Ascending aorta (tissue), 2 donors: ENCODE measurements around the gene HLA-DQA1. TPM values are rescaled to one million over a fixed set of nuclear protein-coding genes. Genes with fewer than 3 reads are reported as not detected.

Experiments used
- DNase-seq, 2 donors: peaks; one replicate each; pipeline ENCODE4 v3.0.0-alpha.2; 2019; ENCODE audit warnings: low spot score in 2 of 2
- H3K27ac ChIP-seq, 2 donors: fragments of 200-600 bp; sonication (generic); one replicate each; pipeline ENCODE4 v1.5.1; 2016 to 2017; ENCODE audit warnings: mild to moderate bottlenecking in 1 of 2
- H3K27me3 ChIP-seq: fragments of 200-600 bp; sonication (generic); one replicate; pipeline ENCODE4 v1.5.1; 2017
- H3K36me3 ChIP-seq, 2 donors: fragments of 200-600 bp; sonication (generic); one replicate each; pipeline ENCODE4 v1.5.1; 2016
- H3K4me1 ChIP-seq, 2 donors: fragments of 200-600 bp; sonication (generic); one replicate each; pipeline ENCODE4 v1.5.1; 2016 to 2017; ENCODE audit warnings: mild to moderate bottlenecking in 1 of 2
- H3K4me3 ChIP-seq, 2 donors: fragments of 200-600 bp; sonication (generic); one replicate each; pipeline ENCODE4 v1.5.1; 2016 to 2017; ENCODE audit warnings: mild to moderate bottlenecking in 1 of 2
- H3K9me3 ChIP-seq, 2 donors: fragments of 200-600 bp; sonication (generic); one replicate each; pipeline ENCODE4 v1.5.1; 2016
- intact Hi-C: fragments of 100-400 bp; cut with DNase I; formaldehyde crosslinking; loops from one replicate; pipeline ENCODE4 v1.15.1; 2023
- total RNA-seq: library from RNA; depleted of rRNA; stranded (reverse); fragments of >200 nt; gene quantifications from one replicate; pipeline ENCODE4 v1.1.0, GENCODE V29; 2016
- TF ChIP-seq, protein P1 (sequence below), 3 experiments: fragments of 200-600 bp in 2 of 3; fragments of 450-650 bp in 1 of 3; sonication (generic) in 2 of 3; IDR thresholded peaks; one replicate each; pipeline ENCODE4 v1.5.1; 2016 to 2019; ENCODE audit warnings: antibody characterized with exemption in 3 of 3, mild to moderate bottlenecking in 1 of 3, moderate library complexity in 1 of 3

The HLA-DQA1 gene
- total RNA-seq, 1 donor from 2014 or later, result 2.0 TPM

DNA sequence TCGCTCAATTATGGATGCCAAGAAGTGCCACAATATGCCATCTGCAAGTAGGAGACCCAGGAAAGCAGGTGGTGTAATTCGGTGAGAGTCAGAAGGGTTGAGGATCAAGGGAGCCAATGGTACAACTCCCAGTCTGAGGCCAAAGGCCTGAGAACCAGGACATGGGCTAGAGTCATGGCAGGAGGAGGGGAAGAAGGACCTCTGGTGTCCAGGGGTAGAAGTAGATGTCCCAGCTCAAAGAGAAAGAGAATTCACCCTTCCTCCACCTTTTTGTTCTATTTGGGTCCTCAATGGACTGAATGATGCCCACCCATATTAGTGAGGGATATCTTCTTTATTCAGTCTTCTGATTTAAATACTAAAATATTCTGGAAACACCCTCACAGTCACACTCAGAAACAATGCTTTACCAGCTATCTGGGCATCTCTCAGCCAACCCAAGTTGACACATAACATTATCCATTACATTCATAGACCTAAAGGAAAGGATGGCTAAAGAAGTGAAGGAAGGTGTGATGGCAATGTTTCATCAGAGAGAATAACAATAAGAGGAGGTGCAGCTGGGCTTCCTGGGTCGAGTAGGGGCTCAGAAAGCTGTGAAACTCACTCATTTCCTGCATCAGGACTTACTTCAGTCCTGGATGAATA lies 21.2 kb upstream of the HLA-DQA1 start:
- intact Hi-C loops, result no loop called here

GRCh38 chr6:32617751-32618150 lies 19.5 kb upstream of the HLA-DQA1 start:
- Histone ChIP-seq H3K9me3 (peaks cover 0 to 7% of the 10 kb centered on the region in 2 donors), H3K4me3 (no peak overlapping the region), H3K27ac (no peak overlapping the region), H3K27me3 (no peaks in the 10 kb centered on the region), H3K4me1 (no peaks in the 10 kb centered on the region), H3K36me3 (no peaks in the 10 kb centered on the region)
- DNase-seq, result no peak
- TF ChIP-seq, protein P1, sequence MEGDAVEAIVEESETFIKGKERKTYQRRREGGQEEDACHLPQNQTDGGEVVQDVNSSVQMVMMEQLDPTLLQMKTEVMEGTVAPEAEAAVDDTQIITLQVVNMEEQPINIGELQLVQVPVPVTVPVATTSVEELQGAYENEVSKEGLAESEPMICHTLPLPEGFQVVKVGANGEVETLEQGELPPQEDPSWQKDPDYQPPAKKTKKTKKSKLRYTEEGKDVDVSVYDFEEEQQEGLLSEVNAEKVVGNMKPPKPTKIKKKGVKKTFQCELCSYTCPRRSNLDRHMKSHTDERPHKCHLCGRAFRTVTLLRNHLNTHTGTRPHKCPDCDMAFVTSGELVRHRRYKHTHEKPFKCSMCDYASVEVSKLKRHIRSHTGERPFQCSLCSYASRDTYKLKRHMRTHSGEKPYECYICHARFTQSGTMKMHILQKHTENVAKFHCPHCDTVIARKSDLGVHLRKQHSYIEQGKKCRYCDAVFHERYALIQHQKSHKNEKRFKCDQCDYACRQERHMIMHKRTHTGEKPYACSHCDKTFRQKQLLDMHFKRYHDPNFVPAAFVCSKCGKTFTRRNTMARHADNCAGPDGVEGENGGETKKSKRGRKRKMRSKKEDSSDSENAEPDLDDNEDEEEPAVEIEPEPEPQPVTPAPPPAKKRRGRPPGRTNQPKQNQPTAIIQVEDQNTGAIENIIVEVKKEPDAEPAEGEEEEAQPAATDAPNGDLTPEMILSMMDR (IDR thresholded peaks at IDR 0.05), result no peak
- intact Hi-C loops, result no loop called here

More for the DNA sequence above, 21.2 kb upstream of the HLA-DQA1 start:
- Histone ChIP-seq H3K36me3 (no peaks in the 10 kb centered on the region), H3K4me1 (no peaks in the 10 kb centered on the region), H3K9me3 (peaks cover 0 to 7% of the 10 kb centered on the region in 2 donors), H3K4me3 (no peak overlapping the region), H3K27ac (no peak overlapping the region), H3K27me3 (no peaks in the 10 kb centered on the region)
- no peak for DNase-seq
- TF ChIP-seq, protein P1 (IDR thresholded peaks at IDR 0.05), result no peak

- DNase-seq, result no peak
- H3K27me3 ChIP-seq, result no peaks in the 10 kb centered on the region
- peaks cover 0 to 7% of the 10 kb centered on the region in 2 donors for H3K9me3 ChIP-seq
- intact Hi-C loops, result no loop called here
- H3K4me1 ChIP-seq, result no peaks in the 10 kb centered on the region
- no peaks in the 10 kb centered on the region for H3K36me3 ChIP-seq
- H3K4me3 ChIP-seq, result no peak overlapping the region
- H3K27ac ChIP-seq, result no peak overlapping the region
- TF ChIP-seq, protein P1 (IDR thresholded peaks at IDR 0.05), result no peak
Observed at GRCh38 chr6:32621372-32621771, 15.8 kb upstream of the HLA-DQA1 start.

GRCh38 chr6:32622545-32623401 lies 14.4 kb upstream of the HLA-DQA1 start:
- peaks cover 0 to 7% of the 10 kb centered on the region in 2 donors for H3K9me3 ChIP-seq
- no peaks in the 10 kb centered on the region for H3K36me3 ChIP-seq
- H3K4me3 ChIP-seq, result no peak overlapping the region
- no peak overlapping the region for H3K27ac ChIP-seq
- intact Hi-C loops, result no loop called here
- no peak for DNase-seq
- no peaks in the 10 kb centered on the region for H3K27me3 ChIP-seq
- TF ChIP-seq, protein P1 (IDR thresholded peaks at IDR 0.05), result no peak
- no peaks in the 10 kb centered on the region for H3K4me1 ChIP-seq

DNA sequence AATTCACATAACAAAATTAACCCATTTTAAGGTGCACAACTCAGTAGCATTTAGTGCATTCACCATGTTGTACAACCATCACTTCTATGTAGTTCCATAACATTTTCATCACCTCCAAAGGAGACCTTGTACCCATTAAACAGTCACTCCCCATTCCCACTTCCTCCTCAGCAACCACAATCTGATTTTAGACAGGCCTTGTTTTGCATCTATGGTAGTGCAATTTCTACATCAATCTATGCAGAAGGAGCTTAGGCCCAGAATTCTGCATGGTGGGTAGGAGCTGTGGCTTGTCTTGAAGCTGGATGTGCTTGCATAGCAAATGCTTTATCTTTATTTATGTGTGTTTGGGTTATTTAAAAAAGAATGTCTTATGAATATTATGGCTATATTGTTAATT lies 13.5 kb upstream of the HLA-DQA1 start:
- Histone ChIP-seq H3K4me3 (no peak overlapping the region), H3K27me3 (no peaks in the 10 kb centered on the region), H3K9me3 (peaks cover 0 to 1% of the 10 kb centered on the region in 2 donors), H3K27ac (no peak overlapping the region), H3K36me3 (no peaks in the 10 kb centered on the region), H3K4me1 (no peaks in the 10 kb centered on the region)
- DNase-seq, result no peak
- intact Hi-C loops, result no loop called here
- TF ChIP-seq, protein P1 (IDR thresholded peaks at IDR 0.05), result no peak
